HTERT RPE-1 (cell line): ENCODE measurements around the gene UBE2U.

Source experiments
- in situ Hi-C: fragments of 300-500 bp; cut with MboI; formaldehyde crosslinking; loops from 4 replicates; pipeline ENCODE4 v1.14.3; 2020; ENCODE audit warnings: low sequenced_read_pairs

UBE2U gene

GRCh38 chr1:64290420-64290819, 87.0 kb downstream of the UBE2U start:
- in situ Hi-C loops, result no loop called here

GRCh38 chr1:64291931-64292330, 88.5 kb downstream of the UBE2U start:
- in situ Hi-C loops, result no loop called here

GRCh38 chr1:64292399-64292798, 89.0 kb downstream of the UBE2U start:
- in situ Hi-C loops, result no loop called here

GRCh38 chr1:64293820-64294219, 90.4 kb downstream of the UBE2U start:
- in situ Hi-C loops, result no loop called here

GRCh38 chr1:64295136-64295535, 91.7 kb downstream of the UBE2U start:
- in situ Hi-C loops, result no loop called here

- in situ Hi-C loops, result no loop called here
Measured at GRCh38 chr1:64295561-64295960, 92.1 kb downstream of the UBE2U start.

GRCh38 chr1:64296459-64296858, 93.0 kb downstream of the UBE2U start:
- in situ Hi-C loops, result no loop called here

- in situ Hi-C loops, result no loop called here
Measured at GRCh38 chr1:64302194-64302593, 98.8 kb downstream of the UBE2U start.

GRCh38 chr1:64302971-64303370, 99.5 kb downstream of the UBE2U start:
- in situ Hi-C loops, result no loop called here

GRCh38 chr1:64304823-64305222, 101.4 kb downstream of the UBE2U start:
- in situ Hi-C loops, result no loop called here

- in situ Hi-C loops, result no loop called here
Measured at GRCh38 chr1:64308866-64309265, 105.4 kb downstream of the UBE2U start.

- in situ Hi-C loops, result no loop called here
Measured at GRCh38 chr1:64309431-64309831, 106.0 kb downstream of the UBE2U start.

- in situ Hi-C loops, result no loop called here
Measured at GRCh38 chr1:64310760-64311159, 107.3 kb downstream of the UBE2U start.

- in situ Hi-C loops, result no loop called here
Measured at GRCh38 chr1:64312431-64312830, 109.0 kb downstream of the UBE2U start.

- in situ Hi-C loops, result no loop called here
Measured at GRCh38 chr1:64315402-64315801, 112.0 kb downstream of the UBE2U start.
